Liver (tissue), 9 donors: Measurements from ENCODE around the gene UPP1. TPM values are rescaled to one million over a fixed set of nuclear protein-coding genes. Genes with fewer than 3 reads are reported as not detected.
A peak's percentile ranks its signal among the peaks of the same experiment; 100 is the strongest.

Experiments
- DNase-seq: peaks from one replicate; pipeline ENCODE4 v3.0.0-alpha.2; 2017; ENCODE audit warnings: low spot score
- H3K27ac ChIP-seq, 2 donors: one replicate each; pipeline ENCODE4 v1.7.0; 2013; ENCODE audit warnings: inconsistent platforms in 2 of 2, low read length in 2 of 2, control low read depth in 1 of 2, low read depth in 1 of 2, mild to moderate bottlenecking in 1 of 2
- H3K27me3 ChIP-seq, 4 donors: one replicate each; pipeline versions ENCODE4 v1.6.1 to v1.7.0; 2013; ENCODE audit warnings: low read length in 3 of 4, inconsistent platforms in 1 of 4, mild to moderate bottlenecking in 1 of 4, moderate library complexity in 1 of 4; ENCODE audit not compliant: control insufficient read depth in 4 of 4, insufficient read depth in 4 of 4
- H3K36me3 ChIP-seq, 4 donors: one replicate each; pipeline versions ENCODE4 v1.6.1 to v1.7.0; 2013; ENCODE audit warnings: low read length in 3 of 4, mild to moderate bottlenecking in 3 of 4, low read depth in 1 of 4, moderate library complexity in 1 of 4; ENCODE audit not compliant: control insufficient read depth in 4 of 4, insufficient read depth in 3 of 4
- H3K4me1 ChIP-seq, 4 donors: one replicate each; pipeline versions ENCODE4 v1.6.1 to v1.7.0; 2013; ENCODE audit warnings: low read length in 3 of 4, mild to moderate bottlenecking in 3 of 4, moderate library complexity in 1 of 4; ENCODE audit not compliant: control insufficient read depth in 4 of 4, insufficient read depth in 4 of 4
- H3K4me3 ChIP-seq, 3 donors: one replicate each; pipeline versions ENCODE4 v1.6.1 to v1.7.0; 2013; ENCODE audit warnings: low read length in 3 of 3, control low read depth in 1 of 3, low read depth in 1 of 3, mild to moderate bottlenecking in 1 of 3
- H3K9ac ChIP-seq, 2 donors: one replicate each; pipeline ENCODE4 v1.7.0; 2013; ENCODE audit warnings: low read length in 2 of 2, mild to moderate bottlenecking in 2 of 2, moderate library complexity in 2 of 2, control low read depth in 1 of 2, low read depth in 1 of 2
- H3K9me3 ChIP-seq, 4 donors: one replicate each; pipeline versions ENCODE4 v1.6.1 to v1.7.0; 2013; ENCODE audit warnings: low read length in 3 of 4; ENCODE audit not compliant: control insufficient read depth in 4 of 4
- EGR1 ChIP-seq, 2 donors: IDR thresholded peaks; 2 replicates each; pipeline ENCODE4 v1.6.1; 2016 to 2018; ENCODE audit warnings: antibody characterized with exemption in 2 of 2, low read depth in 2 of 2
- FOXA1 ChIP-seq: IDR thresholded peaks from 2 replicates; pipeline ENCODE4 v1.6.1; 2016; ENCODE audit warnings: antibody characterized with exemption
- FOXA2 ChIP-seq: IDR thresholded peaks from 2 replicates; pipeline ENCODE4 v1.6.1; 2016; ENCODE audit warnings: antibody characterized with exemption
- GABPA ChIP-seq, 2 donors: IDR thresholded peaks in 1 of 2; conservative IDR thresholded peaks in 1 of 2; 2 replicates each; pipeline ENCODE4 v1.6.1; 2016; ENCODE audit warnings: antibody characterized with exemption in 2 of 2, mild to moderate bottlenecking in 1 of 2, moderate library complexity in 1 of 2
- HNF4A ChIP-seq, 2 donors: conservative IDR thresholded peaks; 2 replicates each; pipeline ENCODE4 v1.6.1; 2016; ENCODE audit warnings: antibody characterized with exemption in 2 of 2, mild to moderate bottlenecking in 2 of 2
- HNF4G ChIP-seq: IDR thresholded peaks from 2 replicates; pipeline ENCODE4 v1.6.1; 2016; ENCODE audit warnings: antibody characterized with exemption
- JUND ChIP-seq, 2 donors: IDR thresholded peaks; 2 replicates each; pipeline ENCODE4 v1.6.1; 2016; ENCODE audit warnings: antibody characterized with exemption in 2 of 2
- NR2F2 ChIP-seq: IDR thresholded peaks from 2 replicates; pipeline ENCODE4 v1.6.1; 2016; ENCODE audit warnings: antibody characterized with exemption
- RAD21 ChIP-seq, 2 donors: IDR thresholded peaks; 2 replicates each; pipeline ENCODE4 v1.6.1; 2016; ENCODE audit warnings: antibody characterized with exemption in 2 of 2, mild to moderate bottlenecking in 2 of 2
- RXRA ChIP-seq, 2 donors: IDR thresholded peaks; 2 replicates each; pipeline ENCODE4 v1.6.1; 2017 to 2018; ENCODE audit warnings: antibody characterized with exemption in 2 of 2, mild to moderate bottlenecking in 1 of 2
- SP1 ChIP-seq: IDR thresholded peaks from 2 replicates; pipeline ENCODE4 v1.6.1; 2018; ENCODE audit warnings: antibody characterized with exemption, mild to moderate bottlenecking
- TAF1 ChIP-seq: conservative IDR thresholded peaks from 2 replicates; pipeline ENCODE4 v1.6.1; 2016; ENCODE audit warnings: antibody characterized with exemption, mild to moderate bottlenecking
- YY1 ChIP-seq: IDR thresholded peaks from 2 replicates; pipeline ENCODE4 v1.6.1; 2016; ENCODE audit warnings: antibody characterized with exemption, mild to moderate bottlenecking
- WGBS: extraction: QIAGEN DNeasy Blood & Tissue Kit; methylation state at CpG from one replicate; pipeline ENCODE4 v1.1.7; 2013; 5-methylcytosine and 5-hydroxymethylcytosine counted together
- polyA plus RNA-seq, 2 donors: library from polyadenylated mRNA; stranded (reverse) in 1 of 2; unstranded in 1 of 2; fragments of 200-250 nt in 1 of 2; fragments of >200 nt in 1 of 2; fragmentation: Nextera tagmentation in 1 of 2; extraction: Ambion mirVana in 1 of 2; gene quantifications; one replicate each; pipeline versions ENCODE4 v1.2.1 to v1.2.3, GENCODE V29; 2013 to 2015
- total RNA-seq, 2 donors: library from RNA; depleted of rRNA; stranded (reverse); fragments of >200 nt; gene quantifications; one replicate each; pipeline ENCODE4 v1.2.3, GENCODE V29; 2014
- TF ChIP-seq, protein P1 (sequence below): IDR thresholded peaks from 2 replicates; pipeline ENCODE4 v1.6.1; 2016; ENCODE audit warnings: antibody characterized with exemption
- TF ChIP-seq, protein P2 (sequence below): fragments of 150-350 bp; IDR thresholded peaks from 2 replicates; pipeline ENCODE4 v1.5.1; 2017; ENCODE audit warnings: improper control_type of control experiment, low read depth, low read length; ENCODE audit not compliant: missing input control
- TF ChIP-seq, protein P3 (sequence below): IDR thresholded peaks from 2 replicates; pipeline ENCODE4 v1.6.1; 2016; ENCODE audit warnings: antibody characterized with exemption, mild to moderate bottlenecking
- TF ChIP-seq, protein P4 (sequence below): IDR thresholded peaks from 2 replicates; pipeline ENCODE4 v1.6.1; 2016; ENCODE audit warnings: antibody characterized with exemption
- TF ChIP-seq, protein P5 (sequence below): IDR thresholded peaks from 2 replicates; pipeline ENCODE4 v1.6.1; 2016; ENCODE audit warnings: antibody characterized with exemption
- donor health status: healthy.
- donor health status: healthy.
- donor health status: healthy.
- donor health status: healthy.
- donor health status: healthy.

UPP1 gene
- total and polyA plus RNA-seq, 4 donors = 3.1 to 18.8 (median 9.1) TPM

DNA sequence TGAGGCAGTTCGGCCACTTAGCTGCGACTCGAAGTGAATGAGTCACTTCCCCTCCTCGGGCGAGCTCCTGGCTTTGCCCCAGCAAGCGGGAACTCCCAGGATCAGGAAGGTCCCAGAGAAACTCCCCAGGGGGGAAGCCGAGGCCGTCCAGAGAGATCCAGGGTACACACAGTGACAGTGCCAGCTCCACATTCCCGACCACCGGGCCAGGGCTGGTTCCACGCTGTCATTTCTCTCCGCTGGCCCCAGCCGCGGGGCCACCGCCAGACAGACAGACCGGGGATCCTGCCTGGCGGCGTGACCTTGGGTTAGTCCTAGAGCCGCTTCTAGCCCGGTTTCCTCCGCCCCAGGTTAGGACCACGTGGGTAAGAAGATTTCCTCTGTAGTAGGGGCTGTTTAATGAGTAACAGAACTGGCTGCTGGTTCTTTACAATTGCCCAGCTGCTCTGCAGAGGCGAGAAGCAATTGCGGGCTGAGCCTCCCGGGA is 463 bp upstream of the UPP1 start:
- Histone ChIP-seq H3K27ac (peak overlapping the region; percentile 99), H3K9me3 (no peaks in the 10 kb centered on the region), H3K27me3 (no peaks in the 10 kb centered on the region), H3K36me3 (peaks cover 0 to 12% (median 5%) of the 10 kb centered on the region in 4 donors), H3K9ac (peak overlapping the region; percentile 72 to 93), H3K4me1 (peaks cover 0 to 12% (median 5%) of the 10 kb centered on the region in 4 donors), H3K4me3 (peak overlapping the region; percentile 62 to 79 (median 74))
- TF ChIP-seq SP1 = peak; percentile 88
- TF ChIP-seq, protein P1, sequence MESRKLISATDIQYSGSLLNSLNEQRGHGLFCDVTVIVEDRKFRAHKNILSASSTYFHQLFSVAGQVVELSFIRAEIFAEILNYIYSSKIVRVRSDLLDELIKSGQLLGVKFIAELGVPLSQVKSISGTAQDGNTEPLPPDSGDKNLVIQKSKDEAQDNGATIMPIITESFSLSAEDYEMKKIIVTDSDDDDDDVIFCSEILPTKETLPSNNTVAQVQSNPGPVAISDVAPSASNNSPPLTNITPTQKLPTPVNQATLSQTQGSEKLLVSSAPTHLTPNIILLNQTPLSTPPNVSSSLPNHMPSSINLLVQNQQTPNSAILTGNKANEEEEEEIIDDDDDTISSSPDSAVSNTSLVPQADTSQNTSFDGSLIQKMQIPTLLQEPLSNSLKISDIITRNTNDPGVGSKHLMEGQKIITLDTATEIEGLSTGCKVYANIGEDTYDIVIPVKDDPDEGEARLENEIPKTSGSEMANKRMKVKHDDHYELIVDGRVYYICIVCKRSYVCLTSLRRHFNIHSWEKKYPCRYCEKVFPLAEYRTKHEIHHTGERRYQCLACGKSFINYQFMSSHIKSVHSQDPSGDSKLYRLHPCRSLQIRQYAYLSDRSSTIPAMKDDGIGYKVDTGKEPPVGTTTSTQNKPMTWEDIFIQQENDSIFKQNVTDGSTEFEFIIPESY = no peak
- TF ChIP-seq, protein P2, sequence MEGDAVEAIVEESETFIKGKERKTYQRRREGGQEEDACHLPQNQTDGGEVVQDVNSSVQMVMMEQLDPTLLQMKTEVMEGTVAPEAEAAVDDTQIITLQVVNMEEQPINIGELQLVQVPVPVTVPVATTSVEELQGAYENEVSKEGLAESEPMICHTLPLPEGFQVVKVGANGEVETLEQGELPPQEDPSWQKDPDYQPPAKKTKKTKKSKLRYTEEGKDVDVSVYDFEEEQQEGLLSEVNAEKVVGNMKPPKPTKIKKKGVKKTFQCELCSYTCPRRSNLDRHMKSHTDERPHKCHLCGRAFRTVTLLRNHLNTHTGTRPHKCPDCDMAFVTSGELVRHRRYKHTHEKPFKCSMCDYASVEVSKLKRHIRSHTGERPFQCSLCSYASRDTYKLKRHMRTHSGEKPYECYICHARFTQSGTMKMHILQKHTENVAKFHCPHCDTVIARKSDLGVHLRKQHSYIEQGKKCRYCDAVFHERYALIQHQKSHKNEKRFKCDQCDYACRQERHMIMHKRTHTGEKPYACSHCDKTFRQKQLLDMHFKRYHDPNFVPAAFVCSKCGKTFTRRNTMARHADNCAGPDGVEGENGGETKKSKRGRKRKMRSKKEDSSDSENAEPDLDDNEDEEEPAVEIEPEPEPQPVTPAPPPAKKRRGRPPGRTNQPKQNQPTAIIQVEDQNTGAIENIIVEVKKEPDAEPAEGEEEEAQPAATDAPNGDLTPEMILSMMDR = no peak
- peak; percentile 35 for TF ChIP-seq FOXA2
- TF ChIP-seq EGR1 (IDR thresholded peaks at IDR 0.05; ENCODE audit: low read depth in 2 of 2) = no peak
- peak; percentile 88 to 93 for TF ChIP-seq JUND (IDR thresholded peaks at IDR 0.05)
- TF ChIP-seq, protein P3, sequence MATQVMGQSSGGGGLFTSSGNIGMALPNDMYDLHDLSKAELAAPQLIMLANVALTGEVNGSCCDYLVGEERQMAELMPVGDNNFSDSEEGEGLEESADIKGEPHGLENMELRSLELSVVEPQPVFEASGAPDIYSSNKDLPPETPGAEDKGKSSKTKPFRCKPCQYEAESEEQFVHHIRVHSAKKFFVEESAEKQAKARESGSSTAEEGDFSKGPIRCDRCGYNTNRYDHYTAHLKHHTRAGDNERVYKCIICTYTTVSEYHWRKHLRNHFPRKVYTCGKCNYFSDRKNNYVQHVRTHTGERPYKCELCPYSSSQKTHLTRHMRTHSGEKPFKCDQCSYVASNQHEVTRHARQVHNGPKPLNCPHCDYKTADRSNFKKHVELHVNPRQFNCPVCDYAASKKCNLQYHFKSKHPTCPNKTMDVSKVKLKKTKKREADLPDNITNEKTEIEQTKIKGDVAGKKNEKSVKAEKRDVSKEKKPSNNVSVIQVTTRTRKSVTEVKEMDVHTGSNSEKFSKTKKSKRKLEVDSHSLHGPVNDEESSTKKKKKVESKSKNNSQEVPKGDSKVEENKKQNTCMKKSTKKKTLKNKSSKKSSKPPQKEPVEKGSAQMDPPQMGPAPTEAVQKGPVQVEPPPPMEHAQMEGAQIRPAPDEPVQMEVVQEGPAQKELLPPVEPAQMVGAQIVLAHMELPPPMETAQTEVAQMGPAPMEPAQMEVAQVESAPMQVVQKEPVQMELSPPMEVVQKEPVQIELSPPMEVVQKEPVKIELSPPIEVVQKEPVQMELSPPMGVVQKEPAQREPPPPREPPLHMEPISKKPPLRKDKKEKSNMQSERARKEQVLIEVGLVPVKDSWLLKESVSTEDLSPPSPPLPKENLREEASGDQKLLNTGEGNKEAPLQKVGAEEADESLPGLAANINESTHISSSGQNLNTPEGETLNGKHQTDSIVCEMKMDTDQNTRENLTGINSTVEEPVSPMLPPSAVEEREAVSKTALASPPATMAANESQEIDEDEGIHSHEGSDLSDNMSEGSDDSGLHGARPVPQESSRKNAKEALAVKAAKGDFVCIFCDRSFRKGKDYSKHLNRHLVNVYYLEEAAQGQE = peak; percentile 69
- TF ChIP-seq HNF4G = no peak
- peak in 1 of 2 donors; percentile 10 for TF ChIP-seq RAD21 (IDR thresholded peaks at IDR 0.05)
- TF ChIP-seq, protein P4, sequence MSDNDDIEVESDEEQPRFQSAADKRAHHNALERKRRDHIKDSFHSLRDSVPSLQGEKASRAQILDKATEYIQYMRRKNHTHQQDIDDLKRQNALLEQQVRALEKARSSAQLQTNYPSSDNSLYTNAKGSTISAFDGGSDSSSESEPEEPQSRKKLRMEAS = peak; percentile 84
- peak; percentile 40 to 46 for TF ChIP-seq HNF4A (conservative IDR thresholded peaks at IDR 0.05)
- TF ChIP-seq NR2F2 = peak; percentile 96
- TF ChIP-seq, protein P5, sequence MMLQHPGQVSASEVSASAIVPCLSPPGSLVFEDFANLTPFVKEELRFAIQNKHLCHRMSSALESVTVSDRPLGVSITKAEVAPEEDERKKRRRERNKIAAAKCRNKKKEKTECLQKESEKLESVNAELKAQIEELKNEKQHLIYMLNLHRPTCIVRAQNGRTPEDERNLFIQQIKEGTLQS = peak; percentile 64
- TF ChIP-seq GABPA (IDR thresholded peaks at IDR 0.05 in 1 of 2, conservative IDR thresholded peaks at IDR 0.05 in 1 of 2) = peak in 1 of 2 donors; percentile 46
- TF ChIP-seq YY1 = peak; percentile 71
- peak; percentile 76 for TF ChIP-seq TAF1
- peak; percentile 80 to 83 for TF ChIP-seq RXRA (IDR thresholded peaks at IDR 0.05)
- peak; percentile 71 for TF ChIP-seq FOXA1
- under 1% methylated on average over 25 of the region's 25 CpGs for WGBS
- DNase-seq = peak; percentile 58
